ENCODE data around the gene TM2D3. TPM values are rescaled to one million over a fixed set of nuclear protein-coding genes. Genes with fewer than 3 reads are reported as not detected.
"Not testable (repeated sequence)": the region's sequence is repeated elsewhere in the genome, so short reads cannot be mapped to it uniquely, and the experiment has no call there.

TM2D3 gene
- total RNA-seq, 4 donors from 2014 or later, result 32.6 to 47.3 (median 46.2) TPM

DNA sequence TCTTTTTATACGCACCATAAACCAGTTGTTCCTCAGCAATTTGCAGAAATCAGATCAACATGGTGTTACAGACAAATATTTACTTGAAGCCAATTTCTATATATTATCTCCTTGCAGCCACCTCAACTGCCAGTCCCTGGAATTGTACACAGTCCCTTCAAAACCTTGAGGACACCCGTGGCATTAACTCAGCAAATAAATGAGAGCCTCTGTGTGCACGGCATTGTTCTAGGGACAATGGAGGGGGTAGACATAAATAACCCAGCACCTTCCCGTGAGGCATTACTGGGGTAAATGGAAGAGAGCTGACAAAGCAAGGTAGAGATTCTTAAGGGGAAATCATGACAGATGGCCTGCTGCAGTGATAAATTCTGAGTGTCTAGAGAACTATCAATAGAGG, 12.5 kb downstream of the TM2D3 start:
- no peak for TF ChIP-seq CTCF (IDR thresholded peaks at IDR 0.05)
- DNase-seq (ENCODE audit: low spot score) (no peak), ATAC-seq (ENCODE audit: low FRiP score) (no peak)

- DNase-seq (ENCODE audit: low spot score) (no peak), ATAC-seq (ENCODE audit: low FRiP score) (no peak)
- TF ChIP-seq CTCF (IDR thresholded peaks at IDR 0.05), result no peak
Observed at GRCh38 chr15:101637919-101638318, 14.3 kb downstream of the TM2D3 start.

DNA sequence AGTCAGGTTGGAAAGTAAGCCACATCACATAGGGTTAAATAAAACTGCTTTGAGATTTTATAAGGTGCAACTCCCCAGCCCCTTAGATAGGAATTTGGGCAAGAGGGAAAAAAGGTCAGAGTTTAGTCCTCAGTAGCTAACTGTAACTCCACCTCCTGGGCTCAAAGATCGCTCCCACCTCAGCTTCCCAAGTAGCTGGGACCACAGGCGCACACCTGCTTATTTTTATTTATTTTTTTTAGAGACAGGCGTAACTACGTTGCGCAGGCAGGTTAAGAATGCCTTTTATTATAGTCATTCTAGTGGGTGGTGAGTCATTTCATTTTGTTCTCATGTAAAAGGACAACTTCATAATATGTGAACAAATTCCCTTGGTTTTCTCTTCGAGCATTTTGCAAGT, 14.7 kb downstream of the TM2D3 start:
- TF ChIP-seq CTCF (IDR thresholded peaks at IDR 0.05), result no peak
- DNase-seq (ENCODE audit: low spot score) (no peak), ATAC-seq (ENCODE audit: low FRiP score) (no peak)

DNA sequence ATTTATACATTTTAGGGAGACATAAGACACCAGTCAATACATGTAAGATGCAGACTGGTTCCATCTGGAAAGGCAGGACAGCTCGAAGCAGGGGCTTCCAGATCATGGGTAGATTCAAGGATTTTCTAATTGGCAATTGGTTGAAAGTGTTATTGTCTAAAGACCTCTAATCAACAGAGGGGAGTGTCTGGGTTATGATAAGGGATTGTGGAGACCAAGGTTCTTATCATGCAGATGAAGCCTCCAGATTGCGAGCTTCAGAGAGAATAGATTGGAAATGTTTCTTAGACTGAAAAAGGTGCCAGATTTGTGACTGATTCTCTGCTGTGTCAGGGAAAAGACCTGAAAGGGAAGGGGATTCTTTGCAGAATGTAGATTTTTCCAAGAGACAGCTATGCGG, 15.1 kb downstream of the TM2D3 start:
- no peak for ATAC-seq (ENCODE audit: low FRiP score)
- no peak for TF ChIP-seq CTCF (IDR thresholded peaks at IDR 0.05)
- DNase-seq (ENCODE audit: low spot score), result no peak

- no peak for DNase-seq (ENCODE audit: low spot score)
- TF ChIP-seq CTCF (IDR thresholded peaks at IDR 0.05), result no peak
- no peak for ATAC-seq (ENCODE audit: low FRiP score)
Observed at GRCh38 chr15:101635944-101636727, 16.0 kb downstream of the TM2D3 start.

DNA sequence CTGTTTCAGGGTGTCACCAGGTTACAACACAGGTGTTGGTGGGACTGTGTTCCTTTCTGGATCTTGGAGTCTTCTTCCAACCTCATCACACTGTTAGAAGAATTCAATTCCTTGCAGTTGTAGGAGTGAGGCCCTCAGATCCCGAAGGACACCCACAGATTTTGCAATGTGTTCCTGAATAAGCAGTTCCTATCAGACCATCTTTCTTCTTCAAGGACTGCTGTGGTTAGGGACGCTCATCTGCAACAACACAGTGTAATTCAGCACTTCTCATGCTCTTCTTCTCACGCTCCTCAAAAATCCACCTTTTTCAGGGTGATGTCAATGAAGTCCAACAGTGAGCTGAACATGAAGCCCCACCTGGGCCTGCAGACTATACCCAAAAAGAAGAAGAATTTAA, 18.8 kb downstream of the TM2D3 start:
- no peak for ATAC-seq (ENCODE audit: low FRiP score)
- no peak for TF ChIP-seq CTCF (IDR thresholded peaks at IDR 0.05)
- DNase-seq (ENCODE audit: low spot score), result no peak

GRCh38 chr15:101626729-101627128, 25.5 kb downstream of the TM2D3 start:
- not testable (repeated sequence) for DNase-seq (ENCODE audit: low spot score); ATAC-seq (ENCODE audit: low FRiP score)

All from omental fat pad (tissue), 4 donors.